A673 (cell line): Measurements from ENCODE around the gene LSM3. TPM values are rescaled to one million over a fixed set of nuclear protein-coding genes. Genes with fewer than 3 reads are reported as not detected.

Experiments used
- BruUV-seq: library from RNA; stranded (reverse); fragments of 400-500 nt; replicated peaks from 2 replicates; lab custom pipeline; 2021; lab: Mats Ljungman, UMichigan
- CTCF ChIA-PET: fragments of 300-600 bp; sonication (Branson Sonifier 250); formaldehyde crosslinking; loops from one replicate; lab custom pipeline; 2022; ENCODE audit warnings: antibody characterized with exemption; lab: Charles Lee
- POLR2A ChIA-PET: fragments of 300-600 bp; sonication (Branson Sonifier 250); formaldehyde crosslinking; loops from one replicate; lab custom pipeline; 2022; ENCODE audit warnings: antibody characterized with exemption; ENCODE audit not compliant: low non-redundant PET; lab: Charles Lee
- DNase-seq: peaks from one replicate; pipeline ENCODE4 v3.0.0-alpha.2; 2015; ENCODE audit warnings: low spot score
- H3K27ac ChIP-seq: fragments of 200-600 bp; sonication (generic); 2 replicates; pipeline ENCODE4 v1.5.1; 2016; ENCODE audit warnings: mixed run types, low read depth, mild to moderate bottlenecking, mixed read lengths, antibody characterized with exemption, low read length; ENCODE audit not compliant: poor library complexity, severe bottlenecking
- H3K27me3 ChIP-seq: fragments of 200-600 bp; sonication (generic); replicated peaks from 2 replicates; pipeline ENCODE4 v1.6.1; 2017; ENCODE audit warnings: mixed run types, low read depth, mild to moderate bottlenecking, mixed read lengths, antibody characterized with exemption, low read length; ENCODE audit not compliant: insufficient read depth, poor library complexity
- H3K36me3 ChIP-seq: fragments of 200-600 bp; sonication (generic); 2 replicates; pipeline ENCODE4 v1.6.1; 2016; ENCODE audit warnings: mixed run types, mild to moderate bottlenecking, mixed read lengths, antibody characterized with exemption, low read length; ENCODE audit not compliant: insufficient read depth, poor library complexity, severe bottlenecking
- H3K4me1 ChIP-seq: fragments of 200-600 bp; sonication (generic); 2 replicates; pipeline ENCODE4 v1.6.1; 2017; ENCODE audit warnings: mixed run types, mild to moderate bottlenecking, mixed read lengths, antibody characterized with exemption, low read length; ENCODE audit not compliant: insufficient read depth, poor library complexity, severe bottlenecking
- H3K4me3 ChIP-seq: fragments of 200-600 bp; sonication (generic); 2 replicates; pipeline ENCODE4 v1.5.1; 2016; ENCODE audit warnings: low read depth, mixed run types, mild to moderate bottlenecking, mixed read lengths, low read length; ENCODE audit not compliant: poor library complexity, severe bottlenecking
- H3K9me3 ChIP-seq: fragments of 200-600 bp; sonication (generic); 2 replicates; pipeline ENCODE4 v1.6.1; 2016; ENCODE audit warnings: mixed run types, low read depth, mild to moderate bottlenecking, mixed read lengths, antibody characterized with exemption, low read length; ENCODE audit not compliant: poor library complexity, severe bottlenecking
- EZH2 ChIP-seq: fragments of 200-600 bp; sonication (generic); IDR thresholded peaks from 2 replicates; pipeline ENCODE4 v1.6.1; 2017; ENCODE audit warnings: borderline replicate concordance, low read depth, mild to moderate bottlenecking, mixed read lengths, antibody characterized with exemption, low read length; ENCODE audit not compliant: poor library complexity, severe bottlenecking
- intact Hi-C: fragments of 100-400 bp; cut with micrococcal nuclease; formaldehyde crosslinking; loops from one replicate; pipeline ENCODE4 v1.10.0; 2022; ENCODE audit not compliant: unreplicated experiment
- total RNA-seq: library from RNA; stranded (reverse); gene quantifications from 2 replicates; pipeline ENCODE4 v1.2.3, GENCODE V29; 2021
- TF ChIP-seq, protein P1 (sequence below): fragments of 300-800, 200-600 bp; sonication (generic); conservative IDR thresholded peaks from 2 replicates; pipeline ENCODE4 v1.5.1; 2017; ENCODE audit warnings: low read depth, mild to moderate bottlenecking, antibody characterized with exemption, low read length, moderate library complexity, mixed read lengths

LSM3 gene
- total RNA-seq, 1 experiment from 2014 or later, result 29.4 TPM

DNA sequence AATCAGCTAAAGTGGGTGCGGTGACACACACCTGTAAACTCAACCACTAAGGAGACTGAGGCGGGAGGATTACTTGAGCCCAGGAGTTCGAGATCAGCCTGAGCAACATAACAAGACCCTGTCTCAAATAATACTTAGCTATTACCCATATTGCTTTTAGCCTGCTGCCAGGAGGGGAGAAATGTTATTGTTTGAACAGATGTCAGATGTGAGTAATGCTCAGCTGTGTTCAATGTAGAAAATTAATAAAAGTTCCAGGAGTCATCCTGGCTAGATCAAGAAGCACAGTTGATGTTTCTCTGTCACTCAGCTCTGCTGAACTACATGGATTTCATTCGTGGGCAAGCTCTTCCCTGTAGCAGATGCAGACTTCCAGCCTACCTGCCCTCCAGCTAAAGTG is 22.2 kb downstream of the LSM3 start:
- intact Hi-C loops, result loop anchor here (5.0 kb wide), 1 partner anchor 721 kb away; no protein-coding TSS in a partner anchor
- CTCF ChIA-PET, result interaction anchor here (0.6 kb wide), 1 partner anchor 268 kb away, joined by 10 read pairs; no protein-coding TSS in a partner anchor

DNA sequence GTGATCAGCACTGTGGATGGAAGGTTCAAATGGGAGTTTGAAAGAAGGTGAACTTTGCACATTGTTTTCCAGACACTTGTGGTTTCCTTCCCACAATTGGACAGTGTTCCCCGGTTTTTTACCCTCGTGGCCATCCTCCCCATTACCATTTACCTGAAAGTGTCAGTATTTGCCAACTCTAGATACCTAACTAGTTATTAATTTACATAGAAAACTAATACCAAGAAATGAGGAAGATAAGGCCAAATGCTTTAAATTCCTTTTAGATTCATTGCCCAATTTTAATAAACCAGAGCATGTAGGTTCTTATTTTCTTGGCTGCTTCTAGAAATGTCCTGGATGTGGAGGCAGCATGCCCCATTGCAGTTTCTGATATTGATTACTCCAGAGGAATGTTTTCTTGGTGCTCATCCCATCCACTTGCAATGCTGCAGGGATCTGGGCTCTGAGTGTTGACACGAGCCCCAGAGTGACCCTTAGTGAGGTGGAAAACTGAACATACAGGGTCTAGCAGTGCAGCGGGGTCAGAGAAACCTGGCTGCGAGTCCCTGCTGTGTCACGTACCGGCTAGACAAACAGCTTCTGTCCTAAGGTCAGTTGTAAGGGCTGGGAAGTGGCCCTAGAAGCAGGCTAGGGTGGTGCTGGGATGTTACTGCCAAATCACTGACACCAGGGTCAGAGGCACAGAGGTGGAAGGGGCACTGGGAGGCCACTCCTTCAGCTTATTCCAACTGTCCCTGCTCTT is 23.5 kb downstream of the LSM3 start:
- no peaks in the 10 kb centered on the region for H3K4me1 ChIP-seq
- TF ChIP-seq, protein P1, sequence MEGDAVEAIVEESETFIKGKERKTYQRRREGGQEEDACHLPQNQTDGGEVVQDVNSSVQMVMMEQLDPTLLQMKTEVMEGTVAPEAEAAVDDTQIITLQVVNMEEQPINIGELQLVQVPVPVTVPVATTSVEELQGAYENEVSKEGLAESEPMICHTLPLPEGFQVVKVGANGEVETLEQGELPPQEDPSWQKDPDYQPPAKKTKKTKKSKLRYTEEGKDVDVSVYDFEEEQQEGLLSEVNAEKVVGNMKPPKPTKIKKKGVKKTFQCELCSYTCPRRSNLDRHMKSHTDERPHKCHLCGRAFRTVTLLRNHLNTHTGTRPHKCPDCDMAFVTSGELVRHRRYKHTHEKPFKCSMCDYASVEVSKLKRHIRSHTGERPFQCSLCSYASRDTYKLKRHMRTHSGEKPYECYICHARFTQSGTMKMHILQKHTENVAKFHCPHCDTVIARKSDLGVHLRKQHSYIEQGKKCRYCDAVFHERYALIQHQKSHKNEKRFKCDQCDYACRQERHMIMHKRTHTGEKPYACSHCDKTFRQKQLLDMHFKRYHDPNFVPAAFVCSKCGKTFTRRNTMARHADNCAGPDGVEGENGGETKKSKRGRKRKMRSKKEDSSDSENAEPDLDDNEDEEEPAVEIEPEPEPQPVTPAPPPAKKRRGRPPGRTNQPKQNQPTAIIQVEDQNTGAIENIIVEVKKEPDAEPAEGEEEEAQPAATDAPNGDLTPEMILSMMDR, result no peak
- no peak for TF ChIP-seq EZH2
- intact Hi-C loops, result loop anchor here (5.0 kb wide), 1 partner anchor 720 kb away; no protein-coding TSS in a partner anchor
- no peak overlapping the region for H3K27ac ChIP-seq
- CTCF ChIA-PET, result interaction anchor here (0.6 kb wide), 1 partner anchor 978 kb away, joined by 3 read pairs; no protein-coding TSS in a partner anchor
- no peaks in the 10 kb centered on the region for H3K27me3 ChIP-seq
- no TSS peak for BruUV-seq
- no peak overlapping the region for H3K4me3 ChIP-seq
- POLR2A ChIA-PET, result no interaction called here
- DNase-seq, result no peak
- no peaks in the 10 kb centered on the region for H3K9me3 ChIP-seq
- peaks cover 16% of the 10 kb centered on the region for H3K36me3 ChIP-seq

More for the DNA sequence above, 22.2 kb downstream of the LSM3 start:
- no peak for TF ChIP-seq EZH2
- TF ChIP-seq, protein P1, result no peak
- H3K27ac ChIP-seq, result no peak overlapping the region
- no TSS peak for BruUV-seq
- H3K4me1 ChIP-seq, result no peaks in the 10 kb centered on the region
- H3K9me3 ChIP-seq, result no peaks in the 10 kb centered on the region
- peaks cover 23% of the 10 kb centered on the region for H3K36me3 ChIP-seq
- H3K27me3 ChIP-seq, result no peaks in the 10 kb centered on the region
- no peak overlapping the region for H3K4me3 ChIP-seq
- no peak for DNase-seq
- POLR2A ChIA-PET, result no interaction called here

GRCh38 chr3:14202874-14203520 is 24.4 kb downstream of the LSM3 start:
- Histone ChIP-seq H3K9me3 (no peaks in the 10 kb centered on the region), H3K4me1 (no peaks in the 10 kb centered on the region), H3K27ac (no peak overlapping the region), H3K36me3 (peaks cover 8% of the 10 kb centered on the region), H3K27me3 (no peaks in the 10 kb centered on the region), H3K4me3 (no peak overlapping the region)
- intact Hi-C loops, result loop anchor here (1.0 to 5.0 kb wide), 2 partner anchors 265 to 719 kb away; no protein-coding TSS in a partner anchor
- CTCF ChIA-PET, result interaction anchor here (0.6 to 1.5 kb wide), 11 partner anchors 10 to 979 kb away, joined by 3 to 14 read pairs (median 6); partner anchors contain the start of genes LSM3 and XPC
- no peak for DNase-seq
- no peak for TF ChIP-seq EZH2
- TF ChIP-seq, protein P1, result no peak
- POLR2A ChIA-PET, result interaction anchor here (0.6 kb wide), 2 partner anchors 199 to 533 kb away, joined by 3 read pairs; partner anchors contain the start of gene SLC6A6
- BruUV-seq, result no TSS peak
